Astrocyte (in vitro differentiated cells and primary cell): ENCODE results near the gene CDHR4.

Experiments used
- EZH2 ChIP-seq: IDR thresholded peaks from 2 replicates; pipeline ENCODE4 v1.6.1; 2012; ENCODE audit warnings: mild to moderate bottlenecking, low read length, inconsistent platforms; ENCODE audit not compliant: insufficient read depth
- TF ChIP-seq, protein P1 (sequence below): IDR thresholded peaks from 2 replicates; pipeline ENCODE4 v1.5.1; 2011; ENCODE audit warnings: low read depth, mild to moderate bottlenecking, inconsistent platforms, low read length, moderate library complexity; ENCODE audit not compliant: insufficient read depth

DNA sequence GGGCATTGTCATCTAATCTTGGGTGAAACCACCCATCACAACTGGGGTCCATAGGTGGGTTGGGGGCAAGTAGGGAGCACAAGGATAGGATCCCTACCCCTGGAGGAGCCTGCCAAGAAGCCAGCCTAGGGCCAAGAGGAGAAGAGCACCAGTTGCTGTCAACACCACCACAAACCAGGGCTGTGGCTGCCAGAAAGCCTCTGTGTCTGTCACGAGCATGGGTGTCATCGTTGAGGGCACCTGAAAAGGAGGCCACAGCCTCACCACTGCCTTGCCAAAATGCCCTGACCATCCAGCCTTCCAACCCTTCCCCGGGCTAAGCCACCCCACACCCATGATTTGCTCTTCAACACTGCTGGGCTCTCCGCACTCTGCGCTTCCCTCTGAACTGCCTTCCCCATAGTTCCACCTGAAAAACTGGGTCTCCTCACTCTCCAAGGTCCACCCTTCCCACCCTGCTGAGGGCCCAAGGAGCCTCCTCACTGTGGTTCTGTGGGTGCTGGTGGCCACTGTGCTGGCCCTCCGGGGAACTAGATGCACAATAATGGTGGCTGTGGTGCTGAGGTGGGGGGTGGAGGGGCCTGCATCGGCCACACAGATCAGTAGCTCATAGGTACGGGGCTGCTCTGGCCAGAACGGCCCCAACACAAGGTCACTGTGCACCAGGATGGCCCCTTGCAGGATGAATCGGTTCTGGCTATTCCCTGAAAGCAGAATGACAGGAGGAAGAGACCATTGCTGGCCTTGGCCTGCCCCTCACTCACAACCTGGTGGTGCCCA, 7.1 kb downstream of the CDHR4 start:
- TF ChIP-seq, protein P1, sequence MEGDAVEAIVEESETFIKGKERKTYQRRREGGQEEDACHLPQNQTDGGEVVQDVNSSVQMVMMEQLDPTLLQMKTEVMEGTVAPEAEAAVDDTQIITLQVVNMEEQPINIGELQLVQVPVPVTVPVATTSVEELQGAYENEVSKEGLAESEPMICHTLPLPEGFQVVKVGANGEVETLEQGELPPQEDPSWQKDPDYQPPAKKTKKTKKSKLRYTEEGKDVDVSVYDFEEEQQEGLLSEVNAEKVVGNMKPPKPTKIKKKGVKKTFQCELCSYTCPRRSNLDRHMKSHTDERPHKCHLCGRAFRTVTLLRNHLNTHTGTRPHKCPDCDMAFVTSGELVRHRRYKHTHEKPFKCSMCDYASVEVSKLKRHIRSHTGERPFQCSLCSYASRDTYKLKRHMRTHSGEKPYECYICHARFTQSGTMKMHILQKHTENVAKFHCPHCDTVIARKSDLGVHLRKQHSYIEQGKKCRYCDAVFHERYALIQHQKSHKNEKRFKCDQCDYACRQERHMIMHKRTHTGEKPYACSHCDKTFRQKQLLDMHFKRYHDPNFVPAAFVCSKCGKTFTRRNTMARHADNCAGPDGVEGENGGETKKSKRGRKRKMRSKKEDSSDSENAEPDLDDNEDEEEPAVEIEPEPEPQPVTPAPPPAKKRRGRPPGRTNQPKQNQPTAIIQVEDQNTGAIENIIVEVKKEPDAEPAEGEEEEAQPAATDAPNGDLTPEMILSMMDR = no peak
- no peak for TF ChIP-seq EZH2
